ENCODE measurements around the gene TNRC18.
"Not testable (repeated sequence)": the region's sequence is repeated elsewhere in the genome, so short reads cannot be mapped to it uniquely, and the experiment has no call there.

TNRC18 gene

DNA sequence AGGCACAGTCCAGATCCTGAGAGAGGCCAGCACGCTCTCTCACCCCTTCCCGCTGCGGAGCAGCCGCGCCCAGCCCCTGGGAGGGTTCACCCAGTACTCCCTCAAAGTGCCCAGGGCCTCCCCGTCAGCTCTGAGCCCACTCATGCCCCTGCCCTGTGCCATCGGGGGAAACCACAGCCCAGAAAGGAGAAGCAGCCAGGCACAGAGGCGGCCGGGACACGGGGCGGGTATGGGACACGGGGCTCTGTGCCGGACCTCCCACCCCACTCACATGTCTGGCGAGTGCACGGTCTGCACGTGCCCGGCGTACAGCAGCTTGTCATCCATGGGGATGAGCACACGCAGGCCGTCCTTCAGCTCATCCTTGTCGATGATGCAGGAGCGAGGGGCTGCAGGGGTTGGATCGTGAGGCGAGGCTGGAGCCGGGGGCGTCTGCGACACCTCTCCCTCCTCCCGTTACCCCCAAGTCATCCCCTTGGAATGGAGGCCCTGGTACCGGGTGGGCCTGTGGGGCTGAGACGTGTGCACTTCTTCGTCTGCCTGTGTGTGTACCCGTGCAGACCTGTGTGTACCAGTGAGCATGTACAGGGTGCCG, 102.7 kb downstream of the TNRC18 start:
- no peak for TF ChIP-seq CTCF (IDR thresholded peaks at IDR 0.05; ENCODE audit: borderline replicate concordance, control extremely low read depth, extremely low read depth, insufficient read depth, missing control alignments)
- no peak for DNase-seq (ENCODE audit: low spot score)
- in situ Hi-C loops (cut with MboI; ENCODE audit: low sequenced_read_pairs, unreplicated experiment) = no loop called here

DNA sequence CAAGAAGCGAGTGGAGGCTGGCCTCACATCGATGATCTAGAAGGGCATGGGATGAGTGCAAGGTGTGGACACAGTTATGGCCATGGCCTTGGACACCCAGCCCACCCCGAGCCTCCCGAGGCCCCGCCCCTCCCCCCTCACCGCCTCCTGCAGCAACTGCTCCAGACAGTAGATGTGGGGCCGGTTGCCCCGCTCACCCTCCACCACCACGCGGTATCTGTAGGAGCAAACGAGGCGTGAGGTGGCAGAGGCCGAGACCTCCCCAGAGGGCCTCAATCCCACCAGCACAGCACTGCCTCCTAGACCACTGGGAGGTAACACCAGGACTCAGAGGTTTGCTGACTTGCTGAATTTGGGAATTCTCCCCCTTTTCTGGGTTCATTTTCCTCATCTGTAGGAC, 103.2 kb downstream of the TNRC18 start:
- in situ Hi-C loops (cut with MboI; ENCODE audit: low sequenced_read_pairs, unreplicated experiment) = no loop called here
- TF ChIP-seq CTCF (IDR thresholded peaks at IDR 0.05; ENCODE audit: borderline replicate concordance, control extremely low read depth, extremely low read depth, insufficient read depth, missing control alignments) = no peak
- DNase-seq (ENCODE audit: low spot score) = no peak

DNA sequence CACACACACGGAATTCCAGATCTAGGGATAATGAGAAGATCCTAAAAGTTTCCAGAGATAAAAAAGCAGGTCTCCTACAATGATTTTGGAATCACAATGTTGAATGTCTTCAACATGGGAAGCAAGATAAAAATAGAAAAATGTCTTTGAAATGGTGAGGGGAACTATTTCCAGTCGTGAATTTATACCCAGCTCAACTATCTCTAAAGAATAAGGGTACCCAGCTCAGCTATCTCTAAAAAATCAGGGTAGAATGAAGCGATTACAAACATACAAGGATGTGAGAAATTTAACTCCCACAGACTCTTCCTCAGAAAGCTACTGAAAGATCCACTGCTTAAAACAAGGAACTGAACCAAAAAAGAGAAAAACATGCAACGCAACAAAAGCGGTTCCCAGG, 105.0 kb downstream of the TNRC18 start:
- in situ Hi-C loops (cut with MboI; ENCODE audit: low sequenced_read_pairs, unreplicated experiment); DNase-seq (ENCODE audit: low spot score): not testable (repeated sequence)

DNA sequence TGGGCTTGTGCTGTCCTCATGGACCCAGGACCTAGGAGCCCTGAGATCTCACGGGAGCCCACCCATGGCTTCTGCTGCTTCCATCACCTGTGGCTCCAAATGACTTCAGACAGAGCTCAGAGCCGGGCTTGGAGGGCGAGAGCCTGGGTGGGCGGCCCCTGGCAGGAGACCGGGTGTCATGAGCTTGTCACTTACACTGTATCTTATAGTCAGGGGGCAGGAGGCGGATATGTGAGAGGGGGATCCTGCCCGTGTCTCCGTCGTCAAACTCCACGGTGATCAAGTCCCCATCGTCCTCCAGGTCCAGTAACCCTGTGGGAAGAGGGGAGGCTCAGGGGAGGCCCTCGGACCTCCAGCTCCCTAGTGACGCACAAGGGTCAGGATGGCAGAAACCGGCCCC, 107.9 kb downstream of the TNRC18 start:
- no peak for TF ChIP-seq CTCF (IDR thresholded peaks at IDR 0.05; ENCODE audit: borderline replicate concordance, control extremely low read depth, extremely low read depth, insufficient read depth, missing control alignments)
- DNase-seq (ENCODE audit: low spot score) = no peak
- in situ Hi-C loops (cut with MboI; ENCODE audit: low sequenced_read_pairs, unreplicated experiment) = no loop called here

- in situ Hi-C loops (cut with MboI; ENCODE audit: low sequenced_read_pairs, unreplicated experiment) = no loop called here
- DNase-seq (ENCODE audit: low spot score) = no peak
- no peak for TF ChIP-seq CTCF (IDR thresholded peaks at IDR 0.05; ENCODE audit: borderline replicate concordance, control extremely low read depth, extremely low read depth, insufficient read depth, missing control alignments)
Observed at GRCh38 chr7:5314864-5315263, 108.8 kb downstream of the TNRC18 start.

DNA sequence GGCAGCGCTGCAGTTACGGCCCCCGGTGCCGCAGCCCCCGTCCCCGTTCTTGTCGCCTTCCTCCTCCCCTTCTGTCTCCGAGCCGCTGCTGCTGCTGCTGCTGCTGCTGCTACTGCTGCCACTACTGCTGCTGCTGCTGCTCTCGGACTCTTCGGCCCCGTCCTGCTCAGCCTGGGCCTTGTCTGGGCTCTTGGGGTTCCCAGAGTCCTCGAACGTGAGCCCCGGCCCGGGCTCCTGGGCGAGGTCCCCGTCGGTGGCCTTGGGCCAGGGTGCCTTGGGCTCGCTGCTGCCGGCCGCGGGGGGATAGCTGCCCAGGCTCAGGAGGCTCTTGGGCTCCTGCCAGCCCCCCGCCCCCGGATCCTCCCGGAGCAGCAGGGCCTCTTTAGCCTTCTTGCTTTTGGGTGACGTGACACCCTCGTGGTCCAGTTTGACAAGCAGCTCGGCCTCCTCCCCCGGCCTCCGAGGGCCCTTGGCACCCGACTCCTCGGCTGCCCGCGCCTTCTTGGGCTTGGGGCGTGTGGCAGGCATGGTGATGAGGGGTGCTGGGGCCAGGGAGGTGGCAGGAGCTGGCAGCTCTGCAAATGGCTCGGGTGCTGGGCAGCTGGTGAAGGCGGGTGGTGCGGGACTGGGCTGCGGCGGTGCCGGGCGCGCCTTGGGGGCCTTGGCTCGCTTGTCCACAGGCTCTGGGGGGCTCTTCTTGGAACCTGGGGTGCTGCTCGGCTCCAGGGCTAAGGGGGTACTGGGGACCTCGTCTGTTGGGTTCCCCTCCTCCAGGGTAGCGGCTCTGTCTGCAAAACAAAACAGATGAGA, 110.4 kb downstream of the TNRC18 start:
- in situ Hi-C loops (cut with MboI; ENCODE audit: low sequenced_read_pairs, unreplicated experiment) = not testable (repeated sequence)

DNA sequence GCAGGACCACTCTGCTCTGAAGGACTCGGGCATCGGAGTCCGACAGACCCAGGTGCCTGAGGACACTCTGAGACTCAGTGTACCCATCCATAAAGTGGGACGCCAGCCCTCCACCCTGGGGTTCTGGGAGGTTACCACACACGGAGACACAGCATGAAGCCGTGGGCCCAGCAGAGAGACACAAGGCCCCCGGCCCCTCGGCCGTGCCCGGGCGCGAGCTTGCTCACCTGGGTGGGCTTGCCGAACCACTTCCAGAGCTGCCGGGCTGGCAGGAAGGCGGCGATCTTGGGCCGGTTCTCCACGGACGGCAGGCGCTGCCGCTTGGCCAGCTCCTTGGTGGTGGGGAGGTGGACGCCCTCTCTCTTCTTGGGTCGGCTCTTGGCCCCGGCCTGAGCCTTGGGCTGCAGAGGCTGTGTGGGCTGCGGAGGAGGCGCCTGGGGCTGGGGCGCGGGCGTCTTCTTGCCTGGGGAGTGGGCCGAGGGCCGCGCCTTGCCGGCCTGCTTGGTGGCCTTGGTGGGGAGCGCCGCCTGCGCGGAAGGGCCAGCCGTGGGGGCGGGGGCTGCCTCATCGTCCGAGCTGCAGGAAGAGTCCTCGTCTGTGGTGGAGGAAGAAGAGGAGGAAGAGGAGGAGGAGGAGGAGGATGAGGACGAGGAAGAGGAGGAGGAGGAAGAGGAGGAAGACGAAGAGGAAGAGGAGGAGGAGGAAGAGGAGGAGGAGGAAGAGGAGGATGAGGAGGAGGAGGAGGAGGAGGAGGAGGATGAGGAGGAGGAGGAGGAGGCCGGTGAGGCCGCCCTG, 111.2 kb downstream of the TNRC18 start:
- in situ Hi-C loops (cut with MboI; ENCODE audit: low sequenced_read_pairs, unreplicated experiment); DNase-seq (ENCODE audit: low spot score): not testable (repeated sequence)

More for the DNA sequence above, 110.4 kb downstream of the TNRC18 start:
- not testable (repeated sequence) for DNase-seq (ENCODE audit: low spot score)

- in situ Hi-C loops (cut with MboI; ENCODE audit: low sequenced_read_pairs, unreplicated experiment) = no loop called here
- TF ChIP-seq CTCF (IDR thresholded peaks at IDR 0.05; ENCODE audit: borderline replicate concordance, control extremely low read depth, extremely low read depth, insufficient read depth, missing control alignments) = no peak
Observed at GRCh38 chr7:5310822-5311405, 112.7 kb downstream of the TNRC18 start.

More at GRCh38 chr7:5310822-5311405, 112.7 kb downstream of the TNRC18 start:
- no peak for DNase-seq (ENCODE audit: low spot score)
